SKM-1 (cell line): ENCODE data around the gene TMEM214.
A peak's percentile ranks its signal among the peaks of the same experiment; 100 is the strongest.

Experiments used
- DNase-seq: peaks from one replicate; lab custom pipeline; 2025; ENCODE audit not compliant: unreplicated experiment; lab: John Stamatoyannopoulos, UW

The TMEM214 gene

GRCh38 chr2:27009716-27010115 lies 23.0 kb upstream of the TMEM214 start:
- no peak for DNase-seq

GRCh38 chr2:27010139-27010538 lies 22.6 kb upstream of the TMEM214 start:
- DNase-seq = no peak

DNA sequence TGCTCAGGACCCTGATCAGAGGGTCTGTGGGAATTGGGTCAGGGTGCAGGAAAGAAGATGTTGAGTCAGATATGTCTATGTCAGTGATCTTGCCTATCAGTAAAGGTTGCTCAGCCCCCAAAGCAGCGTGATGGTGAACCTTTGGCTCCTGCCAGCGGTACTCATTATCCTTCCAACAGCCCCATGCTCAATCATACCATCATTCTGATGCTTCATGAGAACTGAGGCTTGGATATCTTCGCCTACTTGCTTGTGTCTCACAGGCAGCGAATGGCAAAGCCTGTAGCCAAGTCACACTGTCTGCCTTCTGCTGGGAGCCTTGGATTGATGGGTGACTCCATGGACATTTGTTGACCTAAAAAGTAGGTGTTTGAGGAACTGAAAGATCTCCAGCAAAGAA lies 19.0 kb upstream of the TMEM214 start:
- no peak for DNase-seq

DNA sequence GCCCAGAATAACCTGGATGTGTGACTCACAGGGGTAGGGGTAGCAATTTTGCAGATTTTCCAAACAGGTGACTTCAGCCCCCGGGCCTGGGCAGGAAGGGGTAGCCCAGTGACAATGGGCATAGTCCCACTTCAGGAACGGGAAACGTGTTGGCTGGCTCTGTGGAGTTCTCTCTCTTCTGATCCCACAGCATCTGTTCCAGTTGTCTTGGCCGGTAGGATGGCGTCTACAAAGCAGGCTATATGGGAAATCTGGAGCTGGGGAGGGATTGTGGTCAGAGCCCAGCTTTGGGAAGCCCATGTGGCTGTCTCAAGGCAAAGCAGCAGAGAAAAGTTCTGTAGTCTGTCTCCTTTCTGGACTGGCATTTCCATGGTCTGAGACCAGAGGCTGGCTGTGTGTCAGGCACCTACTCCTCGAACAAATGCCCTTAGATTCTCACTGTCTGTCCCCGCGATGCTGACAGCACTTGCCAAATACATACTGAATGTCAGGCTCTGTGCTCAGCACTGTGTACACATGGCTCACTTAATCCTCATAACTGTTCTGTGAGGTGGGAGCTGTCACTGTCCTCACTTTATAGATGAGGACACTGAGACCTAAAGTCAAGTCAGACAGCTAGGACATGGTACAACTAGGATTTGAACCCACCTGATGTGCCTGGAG lies 17.9 kb upstream of the TMEM214 start:
- DNase-seq = no peak

DNA sequence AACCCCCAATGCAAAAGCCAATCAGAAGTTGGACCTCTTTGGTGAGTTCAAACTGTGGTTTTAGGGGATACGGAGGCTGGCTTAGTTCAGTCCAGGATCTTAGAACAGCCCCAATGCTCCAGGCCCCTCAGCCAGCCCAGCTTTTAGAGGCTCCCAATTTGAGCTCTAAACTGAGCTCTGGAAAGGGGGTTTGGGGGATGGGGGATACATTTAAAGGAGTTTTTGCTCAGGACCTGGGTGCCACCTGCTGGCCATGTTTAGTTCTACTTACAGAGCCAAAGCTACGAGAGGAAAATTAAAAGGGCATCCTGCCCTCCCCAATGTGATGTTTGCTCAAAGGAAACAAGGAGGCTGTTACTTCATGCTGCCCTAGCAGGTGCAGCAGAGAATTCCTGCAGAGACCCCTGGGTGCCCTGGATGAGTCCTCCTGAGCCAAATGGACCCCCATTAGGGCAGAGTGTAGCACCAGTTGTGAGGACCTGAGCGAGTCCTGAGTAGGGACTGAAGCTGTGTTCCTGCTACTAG lies 15.9 kb upstream of the TMEM214 start:
- peak; percentile 49 for DNase-seq

- no peak for DNase-seq
Measured at GRCh38 chr2:27018142-27018541, 14.6 kb upstream of the TMEM214 start.

DNA sequence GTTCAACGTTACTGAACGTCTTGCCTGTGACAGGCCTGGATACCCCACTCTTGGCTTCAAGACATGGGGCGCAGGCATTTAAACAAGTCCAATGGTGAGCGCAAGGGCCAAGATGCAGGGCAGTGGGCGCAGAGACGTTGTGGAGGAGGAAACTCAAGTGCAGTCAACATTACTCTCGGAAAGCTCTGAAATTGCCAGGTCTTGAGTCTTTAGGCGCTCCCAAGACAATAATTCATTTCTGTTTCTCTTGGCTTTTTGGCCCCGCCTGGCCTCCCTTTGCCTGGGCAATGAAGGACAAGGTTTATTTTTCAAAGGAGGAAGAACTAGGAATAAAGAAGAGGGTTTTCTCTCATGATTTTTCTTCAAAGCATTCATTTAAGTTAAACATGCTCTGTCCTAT lies 13.3 kb upstream of the TMEM214 start:
- no peak for DNase-seq

DNA sequence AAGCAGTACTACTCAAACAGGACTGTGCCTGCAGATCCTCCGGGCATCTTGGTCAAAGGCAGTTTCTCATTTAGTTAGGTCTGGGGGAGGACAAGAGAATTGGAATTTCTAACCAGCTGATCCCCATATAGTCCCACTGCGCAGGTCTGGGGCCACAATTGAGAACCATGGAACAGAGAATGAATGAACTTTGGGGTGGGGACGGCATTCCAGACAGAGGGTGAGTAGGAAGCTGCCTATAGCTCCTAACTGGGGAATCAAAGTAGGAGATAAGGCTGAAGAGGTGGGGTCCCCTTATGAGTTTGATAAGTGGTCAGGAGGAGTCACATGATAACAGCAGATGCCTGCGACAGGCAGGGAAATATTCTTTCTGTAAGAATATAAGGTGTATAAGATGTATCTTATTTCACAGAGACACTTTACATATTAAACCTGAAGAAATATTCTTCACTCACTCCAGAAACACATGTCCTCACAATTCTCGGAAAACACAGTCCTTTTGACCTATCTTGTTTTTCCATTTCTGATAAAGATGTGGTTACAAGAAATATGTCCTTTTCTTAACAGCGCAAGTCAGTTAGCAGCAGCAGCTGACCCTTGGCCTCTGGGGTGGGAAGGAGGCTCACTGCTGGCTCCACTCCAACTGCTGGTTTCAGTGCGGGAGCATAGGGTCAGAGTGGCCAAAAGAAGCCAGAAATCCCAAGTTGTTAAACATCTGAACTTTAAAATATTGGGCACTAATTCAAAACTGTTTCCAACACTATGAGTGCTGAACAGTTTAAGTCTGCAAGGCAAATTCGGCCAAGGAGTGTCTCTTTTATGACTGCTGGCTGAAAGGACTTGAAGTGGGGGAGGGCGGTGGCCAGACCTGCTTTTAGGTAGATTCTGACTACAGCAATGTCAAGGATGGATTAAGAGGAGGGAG lies 12.6 kb upstream of the TMEM214 start:
- DNase-seq = no peak

DNA sequence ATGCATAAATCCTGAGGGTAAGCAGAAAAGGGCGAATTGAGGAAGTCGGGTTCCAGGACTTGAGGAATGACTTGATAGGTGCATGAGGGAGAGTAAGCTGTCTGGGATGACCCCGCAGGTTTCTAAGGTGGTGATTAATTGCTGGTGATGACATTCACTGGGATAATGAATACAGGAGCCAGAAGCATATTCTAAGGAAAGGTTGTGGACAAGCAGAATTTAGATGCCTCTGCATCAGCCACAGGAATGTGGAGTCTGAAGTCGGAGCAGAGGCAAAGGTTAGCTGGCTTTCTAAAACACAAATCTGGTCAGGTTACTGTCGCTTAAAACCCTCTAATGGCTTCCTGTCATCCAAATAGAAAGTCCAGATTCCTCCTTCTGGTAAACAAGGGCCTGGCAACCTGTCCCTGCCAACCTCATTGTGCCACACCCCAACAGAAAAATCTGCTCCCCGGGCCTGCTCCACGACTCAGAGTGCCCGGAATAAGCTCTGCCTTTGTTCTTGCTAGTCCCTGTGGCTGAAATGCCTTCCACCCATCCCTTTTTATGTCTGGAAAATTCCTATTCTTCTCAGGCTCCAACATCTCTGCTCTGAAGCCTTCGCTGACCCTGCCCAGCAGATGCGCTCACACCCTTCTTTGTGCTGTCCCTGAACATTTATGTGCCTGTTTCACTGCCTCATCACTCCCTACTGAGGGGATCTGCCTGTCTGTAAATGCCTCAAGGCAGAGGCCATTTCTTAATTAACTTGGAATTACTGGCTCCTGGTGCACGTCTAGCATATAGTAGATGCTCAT lies 11.3 kb upstream of the TMEM214 start:
- no peak for DNase-seq

GRCh38 chr2:27023740-27024139 lies 9.0 kb upstream of the TMEM214 start:
- no peak for DNase-seq

DNA sequence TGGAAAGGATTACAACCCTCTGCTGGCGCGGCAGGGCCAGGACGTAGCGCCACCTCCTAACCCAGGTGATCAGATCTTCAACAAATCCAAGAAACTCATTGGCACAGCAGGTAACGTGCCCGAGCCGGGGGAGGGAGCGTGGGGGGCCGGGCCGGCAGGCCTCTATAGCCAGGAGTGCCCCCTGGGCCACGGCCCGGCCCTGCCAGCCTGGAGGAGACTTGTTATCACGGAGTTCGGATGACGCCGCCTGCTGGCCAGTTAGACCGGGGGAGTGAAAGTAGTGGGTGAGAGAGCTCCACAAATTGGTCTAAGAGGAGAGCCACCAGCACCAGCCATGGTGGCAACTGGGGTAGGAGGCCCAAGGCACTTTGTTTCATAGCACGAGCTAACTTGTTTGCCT lies 8.6 kb upstream of the TMEM214 start:
- no peak for DNase-seq

- no peak for DNase-seq
Measured at GRCh38 chr2:27024812-27025211, 8.0 kb upstream of the TMEM214 start.

DNA sequence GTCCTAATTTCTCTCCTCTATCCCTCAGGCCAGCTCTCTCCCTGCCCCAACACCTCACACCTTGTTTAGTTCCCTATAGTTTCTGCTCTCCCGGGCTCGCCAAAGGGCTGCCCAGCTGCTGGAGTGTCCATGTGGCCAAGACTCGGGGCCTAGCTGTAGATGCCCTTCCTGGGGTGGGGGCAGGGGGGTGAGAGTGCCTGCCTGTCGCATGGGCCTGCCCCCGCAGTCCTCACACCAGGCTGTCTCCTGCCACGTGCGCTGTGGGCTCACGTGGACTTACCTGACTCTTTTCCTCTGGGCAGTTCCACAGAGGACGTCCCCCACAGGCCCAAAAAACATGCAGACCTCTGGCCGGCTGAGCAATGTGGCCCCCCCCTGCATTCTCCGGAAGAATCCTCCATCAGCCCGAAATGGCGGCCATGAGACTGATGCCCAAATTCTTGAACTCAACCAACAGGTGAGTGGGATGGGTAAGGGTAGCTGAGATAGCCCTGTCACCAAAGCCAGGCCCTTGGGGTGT lies 7.4 kb upstream of the TMEM214 start:
- DNase-seq = no peak

DNA sequence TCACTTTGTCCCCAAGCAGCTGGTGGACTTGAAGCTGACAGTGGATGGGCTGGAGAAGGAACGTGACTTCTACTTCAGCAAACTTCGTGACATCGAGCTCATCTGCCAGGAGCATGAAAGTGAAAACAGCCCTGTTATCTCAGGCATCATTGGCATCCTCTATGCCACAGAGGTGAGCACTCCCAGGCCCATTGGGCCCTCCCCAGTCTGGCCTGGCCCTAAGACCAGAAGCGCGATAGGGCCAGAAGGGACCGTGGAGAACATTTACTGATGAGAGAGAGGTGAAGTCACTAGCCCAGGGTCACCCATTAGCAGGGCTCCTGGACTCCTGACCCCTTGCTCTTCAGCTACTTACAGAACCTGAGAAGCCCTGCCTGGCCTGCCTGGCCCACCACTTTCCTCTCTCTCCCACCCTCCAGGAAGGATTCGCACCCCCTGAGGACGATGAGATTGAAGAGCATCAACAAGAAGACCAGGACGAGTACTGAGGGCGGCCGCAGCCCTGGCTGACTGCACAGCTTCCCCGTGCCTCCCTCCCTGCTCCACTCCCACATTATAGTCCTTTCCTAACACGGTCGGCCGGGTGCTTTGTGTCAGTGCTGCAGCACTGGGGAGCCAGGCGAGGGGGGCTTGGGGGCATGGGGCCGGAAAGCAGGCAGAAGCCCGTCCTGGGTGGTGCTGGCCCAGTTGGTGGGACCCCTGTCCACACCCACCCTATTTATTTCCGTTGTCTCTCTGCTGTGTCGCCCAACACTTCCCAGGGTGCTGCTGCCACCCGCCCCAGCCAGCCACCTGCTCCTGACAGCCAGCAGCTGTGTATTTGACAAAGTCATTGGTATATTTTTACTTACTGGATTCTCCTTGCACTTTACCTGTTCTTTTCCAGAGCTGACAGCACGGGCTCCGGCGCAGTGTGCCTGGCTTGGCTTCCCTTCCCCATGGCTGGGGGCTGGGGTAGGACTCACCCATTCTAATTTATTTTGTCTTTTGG lies 6.6 kb upstream of the TMEM214 start:
- DNase-seq = no peak

DNA sequence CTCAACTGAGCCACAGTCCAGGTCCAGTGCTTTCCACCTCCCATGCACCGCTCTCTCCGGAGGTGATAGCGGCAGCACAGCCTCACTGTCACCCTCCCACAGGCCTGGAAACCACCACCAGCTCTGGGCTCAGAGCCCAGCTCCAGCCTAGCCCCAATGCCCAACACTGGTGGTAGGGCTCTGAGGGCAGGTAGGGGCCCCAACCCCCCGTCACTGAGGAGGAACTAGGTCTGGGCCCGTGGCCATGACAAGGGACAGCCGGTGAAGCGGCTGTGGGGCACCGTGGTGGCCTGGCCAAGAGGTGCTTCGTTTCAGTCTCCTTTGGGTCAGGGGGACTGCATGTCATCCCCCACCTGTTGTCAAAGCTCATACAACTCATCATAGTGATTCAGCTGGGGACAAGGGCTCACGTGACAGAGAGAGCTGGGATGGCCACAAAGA lies 5.5 kb upstream of the TMEM214 start:
- DNase-seq = no peak

GRCh38 chr2:27029051-27029450 lies 3.7 kb upstream of the TMEM214 start:
- no peak for DNase-seq

DNA sequence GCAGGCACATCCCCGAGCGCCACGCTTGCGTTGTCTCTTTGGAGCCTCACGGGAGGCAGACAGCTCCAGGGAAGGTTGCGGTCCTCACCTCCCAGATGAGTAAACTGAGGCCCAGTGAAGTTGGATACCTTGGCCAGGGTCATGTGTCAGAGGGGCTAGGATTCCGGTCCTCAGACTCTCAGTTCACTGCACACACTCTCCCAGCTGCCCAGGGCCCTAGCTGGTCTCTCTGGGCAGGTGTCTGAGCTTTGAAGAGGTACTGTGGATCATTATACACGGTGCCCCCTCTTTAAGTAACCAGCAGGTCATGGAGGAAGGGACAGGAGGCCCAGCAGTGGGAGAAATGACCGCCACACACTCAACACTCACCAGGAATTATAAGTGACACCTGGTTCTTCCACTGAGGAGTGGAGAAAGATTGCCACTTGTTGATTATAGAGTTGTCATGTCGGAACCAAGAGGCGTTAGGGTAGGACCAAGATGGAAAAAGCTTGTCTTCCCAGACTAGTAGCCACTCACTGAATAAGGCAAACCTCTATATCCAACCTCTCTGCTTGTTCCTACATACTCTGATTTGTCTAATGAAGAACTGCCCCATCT lies 588 bp downstream of the TMEM214 start:
- no peak for DNase-seq

DNA sequence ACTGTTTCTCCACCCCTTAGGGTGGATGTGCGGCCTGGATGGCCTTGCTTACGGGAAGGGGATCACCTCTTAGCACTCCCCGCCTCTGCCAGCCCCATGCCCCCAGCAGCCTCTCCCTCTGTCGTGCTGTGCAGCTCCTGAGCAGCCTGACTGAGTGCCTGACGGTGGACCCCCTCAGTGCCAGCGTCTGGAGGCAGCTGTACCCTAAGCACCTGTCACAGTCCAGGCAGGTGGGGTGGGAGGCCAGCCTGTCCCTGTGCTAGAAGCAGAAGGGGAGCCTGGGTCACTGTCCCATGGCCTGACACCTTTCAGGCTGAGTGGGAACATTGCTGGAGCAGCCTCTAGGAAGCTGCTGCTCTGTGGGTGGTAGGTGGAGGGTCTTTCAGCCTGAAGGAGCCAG lies 5.2 kb downstream of the TMEM214 start:
- DNase-seq = no peak

- no peak for DNase-seq
Measured at GRCh38 chr2:27038631-27039339, 6.0 kb downstream of the TMEM214 start.
